ENCODE measurements around the gene MEX3D.

MEX3D gene

DNA sequence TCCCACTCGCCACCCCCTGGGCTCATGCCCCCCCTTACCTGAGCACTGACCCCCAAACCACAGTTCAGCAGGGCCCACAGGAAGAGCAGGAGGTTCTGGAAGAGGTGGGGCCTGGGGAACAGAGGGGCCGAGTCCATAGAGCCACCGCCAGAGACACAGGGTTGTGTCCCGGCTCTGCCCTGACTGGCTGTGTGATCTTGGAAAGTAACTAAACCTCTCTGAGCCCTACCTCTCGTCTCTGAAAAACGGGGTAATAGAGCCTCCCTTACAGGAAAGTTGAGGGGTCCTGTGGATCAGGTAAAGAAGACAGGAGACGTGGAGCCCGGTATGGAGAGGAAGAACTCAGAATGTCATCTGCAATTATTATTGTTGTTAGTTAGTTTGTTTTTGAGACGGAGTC is 57.3 kb downstream of the MEX3D start:
- TF ChIP-seq, protein P1, sequence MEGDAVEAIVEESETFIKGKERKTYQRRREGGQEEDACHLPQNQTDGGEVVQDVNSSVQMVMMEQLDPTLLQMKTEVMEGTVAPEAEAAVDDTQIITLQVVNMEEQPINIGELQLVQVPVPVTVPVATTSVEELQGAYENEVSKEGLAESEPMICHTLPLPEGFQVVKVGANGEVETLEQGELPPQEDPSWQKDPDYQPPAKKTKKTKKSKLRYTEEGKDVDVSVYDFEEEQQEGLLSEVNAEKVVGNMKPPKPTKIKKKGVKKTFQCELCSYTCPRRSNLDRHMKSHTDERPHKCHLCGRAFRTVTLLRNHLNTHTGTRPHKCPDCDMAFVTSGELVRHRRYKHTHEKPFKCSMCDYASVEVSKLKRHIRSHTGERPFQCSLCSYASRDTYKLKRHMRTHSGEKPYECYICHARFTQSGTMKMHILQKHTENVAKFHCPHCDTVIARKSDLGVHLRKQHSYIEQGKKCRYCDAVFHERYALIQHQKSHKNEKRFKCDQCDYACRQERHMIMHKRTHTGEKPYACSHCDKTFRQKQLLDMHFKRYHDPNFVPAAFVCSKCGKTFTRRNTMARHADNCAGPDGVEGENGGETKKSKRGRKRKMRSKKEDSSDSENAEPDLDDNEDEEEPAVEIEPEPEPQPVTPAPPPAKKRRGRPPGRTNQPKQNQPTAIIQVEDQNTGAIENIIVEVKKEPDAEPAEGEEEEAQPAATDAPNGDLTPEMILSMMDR (conservative IDR thresholded peaks at IDR 0.05; ENCODE audit: low read depth, low read length), result no peak
- H3K4me3 ChIP-seq (ENCODE audit: low read depth, low read length), result no peak overlapping the region
- DNase-seq (ENCODE audit: low read depth), result no peak

DNA sequence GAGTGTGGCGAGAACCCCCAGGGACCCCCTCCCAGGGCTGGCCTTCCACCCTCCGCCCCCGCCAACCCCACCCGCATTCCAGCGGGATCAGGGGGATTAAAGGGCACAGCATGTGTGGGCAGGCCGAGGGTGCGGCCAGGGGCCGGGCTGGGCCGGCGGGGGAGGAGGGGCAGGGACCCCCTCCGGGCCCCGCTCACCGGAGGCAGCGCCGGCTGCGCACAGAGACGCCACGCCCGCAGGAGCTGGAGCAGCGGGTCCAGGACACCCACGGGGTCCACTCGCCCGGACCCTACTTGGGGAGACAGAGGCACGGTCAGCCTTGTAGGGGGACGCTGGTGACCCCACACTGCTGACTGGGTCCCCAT is 57.7 kb downstream of the MEX3D start:
- TF ChIP-seq, protein P1 (conservative IDR thresholded peaks at IDR 0.05; ENCODE audit: low read depth, low read length), result no peak
- H3K4me3 ChIP-seq (ENCODE audit: low read depth, low read length), result no peak overlapping the region
- no peak for DNase-seq (ENCODE audit: low read depth)

DNA sequence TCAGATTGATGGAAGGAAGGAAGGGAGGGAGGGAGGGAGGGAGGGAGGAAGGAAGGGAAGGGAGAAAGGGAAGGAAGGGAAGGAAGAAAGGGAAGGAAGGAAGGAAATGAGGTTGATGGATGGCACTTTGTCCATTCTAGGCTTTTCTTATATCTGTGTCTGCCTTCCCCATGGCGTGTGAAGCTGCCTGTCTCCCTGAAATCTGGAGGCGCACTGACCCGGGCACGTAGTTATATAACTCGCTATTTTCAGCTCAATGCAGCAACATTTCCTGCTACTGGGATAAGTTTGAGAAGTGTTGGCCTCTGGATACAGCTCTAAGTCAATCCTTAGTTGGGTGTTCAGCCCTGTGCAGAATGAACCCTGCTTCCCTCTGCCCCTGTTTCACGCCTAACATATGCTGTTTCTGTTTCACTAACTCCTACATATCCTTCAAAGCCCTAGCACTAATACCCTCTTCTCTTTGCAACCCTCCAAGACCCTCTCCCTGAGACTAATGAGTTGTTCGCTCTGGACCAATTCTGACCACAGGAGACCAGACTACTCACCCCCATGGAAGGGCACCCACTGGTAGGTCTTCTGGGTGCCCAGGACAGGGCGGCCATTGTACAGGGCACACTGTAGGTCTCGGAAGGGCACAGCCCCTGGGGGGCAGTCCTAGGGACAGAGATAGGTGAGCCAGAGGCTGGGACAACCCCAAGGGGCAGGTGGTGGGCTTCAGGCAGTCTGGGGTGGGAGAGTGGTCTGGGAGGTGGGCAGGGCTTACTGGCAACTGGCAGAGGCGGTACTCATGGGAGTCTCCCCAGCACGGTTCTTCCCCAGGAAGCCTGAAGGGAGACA is 58.3 kb downstream of the MEX3D start:
- no peak overlapping the region for H3K4me3 ChIP-seq (ENCODE audit: low read depth, low read length)
- no peak for DNase-seq (ENCODE audit: low read depth)
- TF ChIP-seq, protein P1 (conservative IDR thresholded peaks at IDR 0.05; ENCODE audit: low read depth, low read length), result no peak

DNA sequence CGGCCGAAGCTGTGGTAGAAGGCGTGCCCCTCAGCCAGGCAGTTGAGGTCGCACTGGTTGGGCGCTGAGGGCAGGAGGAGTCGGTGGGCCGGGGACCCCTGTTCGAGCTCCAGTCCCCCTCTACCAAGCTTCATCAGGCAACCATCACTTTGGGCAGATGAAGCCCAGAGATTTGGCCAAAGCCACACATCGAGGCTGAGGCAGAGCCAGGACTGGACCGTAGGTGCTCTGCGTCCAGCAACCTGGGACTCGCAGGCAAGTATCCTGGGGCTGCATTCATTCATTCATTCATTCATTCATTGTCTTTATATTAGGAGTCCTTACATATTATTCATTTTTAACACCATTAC is 59.6 kb downstream of the MEX3D start:
- DNase-seq (ENCODE audit: low read depth), result no peak
- TF ChIP-seq, protein P1 (conservative IDR thresholded peaks at IDR 0.05; ENCODE audit: low read depth, low read length), result no peak
- peak overlapping the region; percentile 38 for H3K4me3 ChIP-seq (ENCODE audit: low read depth, low read length)

DNA sequence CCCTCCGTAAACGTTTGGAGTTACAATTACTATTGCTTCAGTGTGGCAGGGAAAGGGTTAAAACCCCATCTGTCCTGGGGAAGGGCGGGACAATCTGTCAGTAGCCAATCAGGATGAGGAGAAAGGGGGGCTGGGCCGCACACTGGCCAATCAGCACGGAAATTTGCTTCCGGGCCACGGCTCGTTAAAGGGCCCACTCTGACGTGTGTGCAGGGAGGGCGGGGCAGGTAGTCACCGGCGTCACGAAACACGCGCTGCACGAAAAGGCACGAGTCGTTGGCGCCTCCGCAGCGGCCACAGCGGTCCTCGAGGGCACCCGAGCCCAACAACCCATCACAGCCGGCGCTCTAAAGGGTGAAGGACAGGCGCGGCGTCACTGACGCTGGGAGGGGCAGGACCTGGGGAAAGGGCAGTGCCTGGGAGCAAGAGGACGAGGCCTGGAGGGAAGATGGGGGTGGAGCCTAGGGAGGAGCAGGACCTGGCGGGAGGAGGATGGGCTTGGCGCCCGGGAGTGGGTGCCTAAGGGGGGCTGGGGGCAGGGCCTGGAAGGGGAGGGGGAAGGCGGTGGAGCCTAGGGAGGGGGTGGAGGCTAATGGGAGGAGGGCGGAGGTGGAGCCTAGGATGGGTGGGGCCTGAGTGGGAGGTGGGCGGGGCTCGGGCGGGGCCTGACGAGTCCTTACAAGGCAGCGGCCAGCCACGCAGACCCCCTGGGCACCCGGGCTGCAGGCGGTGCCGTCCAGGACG is 60.2 kb downstream of the MEX3D start:
- H3K4me3 ChIP-seq (ENCODE audit: low read depth, low read length), result peak overlapping the region; percentile 62
- peak; percentile 97 for DNase-seq (ENCODE audit: low read depth)

DNA sequence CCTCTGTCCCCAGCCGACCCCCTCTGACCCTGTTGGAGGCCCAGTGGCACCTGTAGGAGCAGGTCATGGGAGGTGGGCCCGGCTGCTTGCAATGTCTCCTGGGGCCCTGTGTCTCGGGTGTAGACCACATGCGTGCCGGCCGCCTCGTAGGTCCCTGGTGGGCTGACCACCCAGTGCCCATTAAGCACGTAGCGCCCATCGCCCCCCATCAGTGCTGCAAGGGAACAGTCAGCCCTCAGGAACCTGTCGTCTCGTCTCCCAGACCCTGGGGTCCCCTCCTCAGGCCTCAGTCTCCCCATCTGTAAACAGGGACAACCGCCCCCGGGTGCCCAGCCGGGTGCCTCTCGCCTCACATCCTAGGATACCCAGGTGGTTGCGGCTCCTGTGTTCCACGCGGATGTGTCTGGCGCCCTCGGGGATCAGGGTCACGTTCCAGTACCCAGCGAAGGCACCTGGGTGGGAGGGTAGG is 60.9 kb downstream of the MEX3D start:
- H3K4me3 ChIP-seq (ENCODE audit: low read depth, low read length), result no peak overlapping the region
- no peak for DNase-seq (ENCODE audit: low read depth)
- TF ChIP-seq, protein P1 (conservative IDR thresholded peaks at IDR 0.05; ENCODE audit: low read depth, low read length), result no peak

More for the DNA sequence above, 60.2 kb downstream of the MEX3D start:
- TF ChIP-seq, protein P1 (conservative IDR thresholded peaks at IDR 0.05; ENCODE audit: low read depth, low read length), result no peak
